HG03439 (cell line): ENCODE data around the gene CA4.
"Not testable (repeated sequence)": the region's sequence is repeated elsewhere in the genome, so short reads cannot be mapped to it uniquely, and the experiment has no call there.

Experiments used
- ATAC-seq: cut with Tn5 transposase; IDR thresholded peaks from one replicate; pipeline ENCODE4 v1.9.1; 2021; ENCODE audit warnings: mild to moderate bottlenecking, moderate library complexity; ENCODE audit not compliant: unreplicated experiment

The CA4 gene

DNA sequence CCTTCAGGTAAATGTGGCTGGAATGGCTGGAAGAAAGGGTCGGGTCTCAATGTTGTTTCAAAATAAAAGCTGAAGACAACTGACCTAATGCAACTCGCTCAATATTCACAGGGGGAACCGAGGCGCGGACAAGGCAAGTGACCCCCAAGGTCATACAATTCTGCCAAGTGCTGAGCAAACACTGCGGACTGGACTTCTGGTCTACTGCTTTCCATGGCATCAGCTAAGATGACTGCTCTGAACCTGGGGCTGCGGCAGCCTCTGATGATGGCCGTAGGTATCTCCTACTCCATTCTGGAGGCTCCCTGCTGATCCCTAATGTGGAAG is 21.9 kb downstream of the CA4 start:
- ATAC-seq, result no peak

DNA sequence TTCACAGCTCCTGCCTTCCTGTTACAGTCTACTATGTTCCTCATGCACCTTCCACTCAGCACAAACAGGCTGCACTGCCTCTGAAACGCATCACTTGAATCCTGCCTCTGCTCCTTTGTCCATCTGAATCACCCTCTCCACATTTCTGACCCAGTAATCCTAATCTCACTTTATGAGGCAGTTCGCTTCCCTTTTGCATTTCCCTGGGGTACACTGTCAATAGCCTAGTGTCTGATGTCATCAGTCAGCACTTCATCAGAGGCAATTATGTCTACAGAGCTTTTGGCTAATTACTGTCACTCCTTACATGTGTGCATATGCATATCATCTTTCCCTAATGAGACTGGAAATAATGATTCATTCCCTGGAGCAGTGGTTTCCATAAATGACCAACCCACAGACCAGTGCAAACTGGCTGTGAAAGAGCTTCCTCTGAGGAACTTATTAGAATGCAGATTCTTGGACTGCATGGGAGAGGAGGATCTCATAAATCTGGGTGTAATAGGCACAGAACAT is 23.6 kb downstream of the CA4 start:
- ATAC-seq, result no peak

- ATAC-seq, result no peak
Measured at GRCh38 chr17:60174035-60174434, 24.3 kb downstream of the CA4 start.

- not testable (repeated sequence) for ATAC-seq
Measured at GRCh38 chr17:60174767-60175166, 25.0 kb downstream of the CA4 start.

- ATAC-seq, result not testable (repeated sequence)
Measured at GRCh38 chr17:60176763-60177162, 27.0 kb downstream of the CA4 start.

GRCh38 chr17:60178180-60178579 is 28.4 kb downstream of the CA4 start:
- ATAC-seq, result not testable (repeated sequence)

GRCh38 chr17:60180380-60180779 is 30.6 kb downstream of the CA4 start:
- not testable (repeated sequence) for ATAC-seq

DNA sequence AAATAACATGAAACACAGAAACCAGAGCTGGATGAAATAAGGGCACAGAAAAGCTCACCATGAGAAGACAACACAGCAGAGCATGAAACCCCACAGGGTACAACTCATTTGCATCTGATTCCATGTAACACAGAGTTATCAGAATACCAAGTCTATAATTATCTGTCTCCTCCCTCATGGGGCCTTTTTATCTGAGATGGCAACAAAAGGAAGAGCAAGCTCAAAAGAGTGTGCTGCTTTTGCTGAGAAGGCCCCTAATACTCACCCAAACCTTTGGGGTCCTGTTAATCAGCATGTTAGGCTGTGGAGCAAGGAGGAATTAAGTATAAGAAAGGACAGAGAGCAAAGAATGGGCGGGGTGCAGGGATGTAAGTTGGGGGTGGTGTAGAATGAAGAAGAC is 36.6 kb downstream of the CA4 start:
- not testable (repeated sequence) for ATAC-seq

GRCh38 chr17:60186846-60187745 is 37.3 kb downstream of the CA4 start:
- not testable (repeated sequence) for ATAC-seq

GRCh38 chr17:60188759-60189158 is 39.0 kb downstream of the CA4 start:
- no peak for ATAC-seq

DNA sequence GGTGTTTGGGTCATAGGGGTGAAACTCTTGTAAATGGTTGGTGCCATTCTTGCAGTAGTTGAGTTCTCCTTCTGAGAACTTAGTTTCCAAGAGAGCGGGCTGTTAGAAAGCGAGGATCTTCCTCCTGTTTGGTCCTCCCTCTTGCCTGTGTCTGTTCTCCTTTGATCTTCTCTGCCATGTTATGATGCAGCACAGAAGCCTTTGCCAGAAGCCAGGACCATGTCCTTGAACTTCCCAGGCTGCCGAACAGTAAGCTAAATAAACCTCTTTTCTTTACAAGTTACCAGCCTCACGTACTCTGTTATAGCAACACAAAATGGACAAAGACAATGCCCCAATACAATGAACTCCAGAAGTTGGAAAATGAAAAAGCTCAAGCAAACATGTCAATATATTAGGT is 40.3 kb downstream of the CA4 start:
- ATAC-seq, result not testable (repeated sequence)

DNA sequence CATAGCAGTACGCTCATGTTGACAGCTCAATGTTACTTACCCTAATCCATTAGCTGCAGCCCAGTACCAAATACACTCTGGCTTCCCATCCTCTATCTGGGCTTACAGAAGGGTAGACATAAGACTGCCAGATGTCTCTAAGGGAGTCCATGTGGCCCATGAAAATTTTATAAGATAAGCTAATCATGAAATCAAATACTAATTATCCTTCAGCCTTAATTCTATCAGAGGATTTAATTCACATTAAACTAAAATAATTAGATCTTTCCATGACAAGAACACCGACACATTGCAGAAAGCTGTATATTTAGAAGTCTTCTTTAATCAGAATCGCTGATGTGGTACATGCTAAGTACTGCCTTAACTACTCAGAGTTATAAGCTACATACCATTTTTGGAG is 43.3 kb downstream of the CA4 start:
- ATAC-seq, result not testable (repeated sequence)

DNA sequence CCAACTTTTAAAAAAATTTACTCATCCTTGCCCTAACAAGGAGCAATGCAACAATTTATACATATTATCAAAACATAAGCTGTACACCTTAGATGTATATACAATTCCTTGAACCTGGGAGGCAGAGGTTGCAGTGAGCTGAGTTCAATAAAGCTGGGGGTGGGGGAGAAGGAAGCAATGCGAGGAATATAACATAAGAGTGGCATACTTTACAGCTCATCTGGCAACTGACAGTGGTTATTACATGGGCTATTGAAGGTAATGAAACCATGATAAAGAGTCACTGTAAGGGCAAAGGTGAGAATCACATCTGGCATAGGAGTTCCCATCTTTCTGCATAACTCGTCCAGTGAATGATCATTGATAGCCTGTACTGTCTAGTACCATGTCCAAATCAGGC is 43.7 kb downstream of the CA4 start:
- no peak for ATAC-seq

DNA sequence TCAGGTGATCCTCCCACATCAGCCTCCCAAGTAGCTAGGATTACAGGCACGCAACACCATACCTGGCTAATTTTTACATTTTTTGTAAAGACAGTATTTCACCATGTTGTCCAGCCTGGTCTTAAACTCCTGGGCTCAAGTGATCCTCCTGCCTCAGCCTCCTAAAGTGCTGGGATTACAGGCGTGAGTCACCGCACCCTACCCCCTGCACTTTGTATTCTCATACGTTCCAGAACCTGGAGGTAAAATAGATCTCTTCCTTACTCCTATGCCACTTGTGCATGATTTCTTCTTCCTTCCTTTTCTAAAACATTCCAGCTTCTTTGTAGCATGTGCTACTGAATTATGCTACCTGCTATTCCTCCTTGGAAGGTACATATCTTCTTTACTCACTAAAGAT is 44.4 kb downstream of the CA4 start:
- not testable (repeated sequence) for ATAC-seq

- ATAC-seq, result not testable (repeated sequence)
Measured at GRCh38 chr17:60198630-60199029, 48.9 kb downstream of the CA4 start.

DNA sequence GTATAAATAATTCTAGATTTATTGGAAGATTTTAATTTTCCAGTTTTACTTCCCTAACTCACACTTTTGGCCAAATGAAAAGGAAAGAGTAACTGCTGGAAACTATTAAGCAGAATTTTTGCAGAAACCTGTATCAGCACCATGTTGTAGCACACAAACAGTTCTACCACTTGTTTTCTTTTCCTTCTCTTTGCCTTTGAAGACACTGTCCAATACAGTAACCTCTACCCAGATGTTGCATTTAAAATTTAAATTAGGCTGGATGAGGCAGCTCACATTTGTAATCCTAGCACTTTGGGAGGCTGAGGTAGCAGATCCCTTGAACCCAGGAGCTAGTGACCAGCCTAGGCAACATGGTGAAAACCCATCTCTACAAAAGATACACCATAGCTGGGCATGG is 56.0 kb downstream of the CA4 start:
- not testable (repeated sequence) for ATAC-seq

- not testable (repeated sequence) for ATAC-seq
Measured at GRCh38 chr17:60208302-60208701, 58.5 kb downstream of the CA4 start.
